Measurements from ENCODE around the gene NCOR2. TPM values are rescaled to one million over a fixed set of nuclear protein-coding genes. Genes with fewer than 3 reads are reported as not detected.

NCOR2 gene
- total and polyA plus RNA-seq, 10 of the 15 experiments (the other 5 are each of a cell fraction or from before 2014, with no cell fraction given) = 0.43 to 179 (median 14.9) TPM

- TF ChIP-seq ZSCAN29 (IDR thresholded peaks at IDR 0.05) (no peak), STAT1 (conservative IDR thresholded peaks at IDR 0.05) (no peak), RAD51 (IDR thresholded peaks at IDR 0.05) (no peak), TAF1 (IDR thresholded peaks at IDR 0.05; ENCODE audit: borderline replicate concordance, low read depth, low read length) (no peak), DPF2 (IDR thresholded peaks at IDR 0.05) (no peak), RBBP5 (conservative IDR thresholded peaks at IDR 0.05) (no peak), HCFC1 (IDR thresholded peaks at IDR 0.05; ENCODE audit: low read length) (no peak), RAD21 (IDR thresholded peaks at IDR 0.05; ENCODE audit: insufficient read depth, low read depth, low read length) (peak; percentile 12; the same call in 1 of the 2 replicates), SMC3 (IDR thresholded peaks at IDR 0.05; ENCODE audit: borderline replicate concordance, low read length) (no peak), E2F4 (IDR thresholded peaks at IDR 0.05; ENCODE audit: low read depth, low read length) (no peak), BCL3 (IDR thresholded peaks at IDR 0.05; ENCODE audit: borderline replicate concordance, insufficient read depth, low read depth, low read length, poor library complexity, severe bottlenecking) (no peak), SREBF2 (IDR thresholded peaks at IDR 0.05; ENCODE audit: low read length) (no peak), SREBF1 (IDR thresholded peaks at IDR 0.05; ENCODE audit: low read length) (no peak), IKZF1 (conservative IDR thresholded peaks at IDR 0.05) (peak; percentile 56; the same call in 1 of the 2 replicates), EED (IDR thresholded peaks at IDR 0.05; ENCODE audit: low read depth) (peak; percentile 71), USF2 (IDR thresholded peaks at IDR 0.05; ENCODE audit: borderline replicate concordance, low read depth, low read length) (no peak), PML (IDR thresholded peaks at IDR 0.05; ENCODE audit: low read length) (no peak), ZNF687 (IDR thresholded peaks at IDR 0.05) (no peak), POLR2AphosphoS2 (IDR thresholded peaks at IDR 0.05; ENCODE audit: low read depth, low read length) (no peak), BMI1 (IDR thresholded peaks at IDR 0.05; ENCODE audit: borderline replicate concordance) (no peak)
Measured at GRCh38 chr12:124551268-124552144, 15.9 kb downstream of the NCOR2 start (continued).
